GM18861 (cell line): Measurements from ENCODE around the gene IFIH1.

ENCODE experiments used
- ATAC-seq: cut with Tn5 transposase; IDR thresholded peaks from one replicate; pipeline ENCODE4 v1.9.1; 2021; ENCODE audit not compliant: unreplicated experiment

Gene IFIH1

DNA sequence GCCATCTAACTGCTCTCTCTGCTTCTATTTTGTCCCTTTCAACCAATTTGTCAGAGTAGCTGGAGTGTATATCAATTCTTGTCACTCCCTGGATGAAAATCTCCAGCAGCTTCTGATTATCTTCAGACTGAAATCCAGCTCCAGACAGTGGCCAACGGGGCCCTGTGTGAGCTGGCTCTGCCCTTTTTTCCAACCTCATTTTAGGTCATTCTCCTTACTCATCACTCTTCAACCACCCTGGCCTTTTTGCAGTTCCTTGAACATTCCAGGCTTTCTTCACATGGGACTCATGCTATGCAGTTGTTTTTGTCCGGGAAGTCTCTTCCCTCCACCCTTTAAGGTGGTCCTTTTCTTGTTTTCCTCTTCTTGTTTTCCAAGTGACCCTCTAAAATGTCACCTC lies 59.8 kb downstream of the IFIH1 start:
- no peak for ATAC-seq

DNA sequence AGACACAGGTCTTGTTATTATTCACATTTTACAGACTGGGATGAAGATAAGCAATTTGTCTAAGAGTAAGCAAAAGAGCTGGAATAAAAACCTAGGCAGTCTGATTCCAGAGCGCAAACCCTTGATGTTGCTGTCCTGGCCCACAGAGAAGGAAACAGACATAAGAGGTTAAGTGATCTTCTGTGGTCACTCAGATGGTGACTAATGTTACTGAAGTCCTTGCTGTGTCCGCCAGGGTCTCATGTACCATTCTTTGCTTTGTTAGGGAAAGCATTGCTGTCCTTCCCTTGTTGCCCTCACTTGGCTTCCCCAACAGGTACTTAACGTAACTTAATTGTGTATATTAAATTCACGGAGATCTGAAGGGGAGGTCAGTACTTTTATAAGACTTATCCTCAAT lies 60.3 kb downstream of the IFIH1 start:
- ATAC-seq: no peak

DNA sequence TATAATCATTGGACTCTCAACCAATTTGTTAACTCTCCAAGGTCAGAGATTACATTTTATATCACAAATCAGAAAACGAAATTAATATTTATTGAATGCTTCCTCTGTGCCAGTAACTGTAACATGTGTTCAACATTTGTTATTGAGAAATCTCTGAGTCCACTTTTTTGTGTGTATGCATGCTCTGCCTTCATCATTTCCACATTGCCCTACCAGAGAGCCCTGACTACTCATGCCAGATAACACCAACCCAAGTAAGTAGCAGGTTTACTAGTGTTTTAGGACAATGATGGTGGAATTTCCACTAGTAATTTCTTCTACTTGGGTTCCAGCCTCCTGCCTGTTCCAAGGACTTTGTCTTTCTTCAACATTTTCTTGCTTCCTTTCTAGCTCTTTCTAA lies 61.1 kb downstream of the IFIH1 start:
- no peak for ATAC-seq

DNA sequence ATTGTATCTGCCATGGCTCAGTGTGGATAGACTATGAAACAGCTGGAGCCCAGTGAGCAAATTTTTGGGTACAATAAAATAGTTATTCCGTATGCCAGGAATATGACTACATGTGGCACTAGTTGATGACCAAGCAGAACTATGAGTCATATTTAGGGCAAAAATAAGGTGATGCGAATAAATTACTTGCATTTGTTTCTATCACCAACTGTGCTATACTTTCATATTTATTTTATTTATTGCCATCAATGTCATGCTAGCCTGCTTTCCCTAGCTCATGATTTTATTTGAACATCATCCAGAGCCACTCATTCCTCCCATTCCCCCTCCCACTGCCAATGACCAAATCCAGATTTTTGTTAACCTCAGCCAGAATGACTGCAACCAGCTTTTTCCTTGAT lies 61.9 kb downstream of the IFIH1 start:
- no peak for ATAC-seq

DNA sequence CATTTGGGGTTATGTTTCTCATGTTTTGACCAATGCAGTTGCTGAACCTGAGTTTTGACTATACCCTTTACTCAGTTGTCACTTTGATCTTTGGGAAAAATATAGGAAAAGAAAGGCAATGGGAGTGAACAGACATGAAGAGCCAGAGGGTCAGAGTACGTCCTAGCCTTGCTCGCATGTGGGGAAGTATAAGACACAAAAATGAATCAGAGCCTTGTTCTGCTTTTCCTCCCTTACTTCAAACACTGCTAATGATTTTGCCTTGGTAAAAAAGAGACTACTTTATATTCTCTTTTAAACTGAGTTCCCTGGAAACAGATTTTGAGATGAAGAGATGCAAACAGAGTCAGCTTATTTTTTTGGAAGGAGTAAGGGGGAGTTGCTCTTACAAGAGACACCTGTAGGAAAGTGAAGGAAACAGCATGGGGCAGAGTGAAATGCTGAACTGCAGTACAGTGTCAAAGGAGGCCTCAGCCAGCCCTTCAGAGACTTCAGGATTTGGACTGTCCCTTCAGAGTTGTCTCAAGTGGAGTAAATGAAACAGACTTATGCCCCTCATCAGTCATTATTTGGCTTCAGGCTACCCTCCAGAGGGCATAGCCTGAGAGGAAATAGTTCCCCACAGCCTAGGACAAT lies 64.1 kb downstream of the IFIH1 start:
- ATAC-seq: no peak

DNA sequence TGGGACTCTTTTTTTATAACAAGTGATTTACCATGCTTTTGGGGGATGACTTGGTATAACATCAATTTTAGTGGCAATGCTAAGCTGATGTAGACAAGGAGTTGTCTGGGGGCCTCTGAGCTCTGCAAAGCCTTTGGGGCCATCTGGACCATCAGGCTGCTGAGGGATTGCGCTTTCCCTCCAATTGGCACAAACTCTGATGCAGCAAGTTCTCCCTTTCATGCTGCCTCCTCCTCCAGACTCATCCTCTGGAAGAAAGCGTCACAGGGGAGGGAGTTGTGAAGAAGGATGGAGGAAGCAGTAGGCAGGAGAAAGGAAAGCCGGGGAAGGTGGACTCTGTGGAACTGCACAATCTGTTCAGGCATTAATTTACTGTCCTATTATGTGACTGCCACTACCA lies 65.0 kb downstream of the IFIH1 start:
- no peak for ATAC-seq

DNA sequence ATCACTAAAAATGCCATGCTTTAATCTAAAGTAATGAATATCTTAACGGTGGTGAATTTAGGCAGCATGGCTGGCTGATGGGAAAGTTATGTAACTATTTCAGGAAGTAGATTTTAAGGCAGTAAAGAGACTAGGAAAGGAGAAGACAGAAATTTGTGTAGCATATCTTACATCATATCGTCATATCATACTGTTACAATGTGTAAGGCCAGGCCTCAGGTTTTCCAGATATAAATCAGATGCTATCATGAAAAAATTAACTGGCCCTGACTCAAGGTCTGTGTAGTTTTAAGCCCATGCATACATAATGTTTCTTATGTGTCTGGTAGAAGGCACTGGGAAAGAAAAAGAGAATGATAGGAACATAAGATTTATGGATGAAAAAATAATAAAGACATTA lies 66.3 kb downstream of the IFIH1 start:
- ATAC-seq: no peak

DNA sequence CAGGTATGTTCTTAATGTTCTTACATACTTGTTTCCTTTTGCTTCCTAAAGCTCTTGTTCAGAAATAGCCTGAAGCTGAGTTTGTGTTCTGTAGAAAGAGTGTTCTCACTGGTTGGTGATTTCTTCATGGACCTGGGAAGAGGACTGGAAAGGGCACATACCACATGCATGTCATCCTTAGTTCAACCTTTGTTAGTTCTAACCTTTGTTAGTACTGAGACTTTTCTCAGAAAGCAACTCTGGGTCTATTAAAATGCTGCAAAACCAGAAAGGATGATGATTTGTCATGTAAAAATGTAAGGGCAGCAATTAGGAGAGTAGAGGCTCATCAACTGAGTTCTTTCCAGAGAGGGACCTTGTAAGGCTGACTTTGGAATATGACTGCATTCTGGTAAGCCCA lies 72.7 kb downstream of the IFIH1 start:
- no peak for ATAC-seq

DNA sequence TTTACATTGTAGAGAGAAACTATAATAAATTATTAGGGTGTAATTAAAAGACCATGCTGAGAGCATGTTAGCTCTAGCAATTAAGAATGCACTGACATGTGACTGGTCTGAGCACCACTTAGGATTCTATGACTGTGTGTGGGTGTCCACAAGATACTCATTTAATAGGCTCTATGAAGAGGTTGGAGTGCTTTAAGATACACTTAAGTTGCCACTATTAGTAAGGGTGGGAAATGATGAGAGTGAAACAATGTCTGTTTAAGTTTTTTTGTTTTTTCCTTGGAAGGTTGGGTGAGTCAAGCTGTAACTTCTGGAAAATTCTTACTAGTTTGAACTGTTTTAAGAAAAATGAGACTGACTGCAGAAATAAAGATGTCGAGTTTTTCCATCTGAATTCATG lies 73.4 kb downstream of the IFIH1 start:
- ATAC-seq: no peak

DNA sequence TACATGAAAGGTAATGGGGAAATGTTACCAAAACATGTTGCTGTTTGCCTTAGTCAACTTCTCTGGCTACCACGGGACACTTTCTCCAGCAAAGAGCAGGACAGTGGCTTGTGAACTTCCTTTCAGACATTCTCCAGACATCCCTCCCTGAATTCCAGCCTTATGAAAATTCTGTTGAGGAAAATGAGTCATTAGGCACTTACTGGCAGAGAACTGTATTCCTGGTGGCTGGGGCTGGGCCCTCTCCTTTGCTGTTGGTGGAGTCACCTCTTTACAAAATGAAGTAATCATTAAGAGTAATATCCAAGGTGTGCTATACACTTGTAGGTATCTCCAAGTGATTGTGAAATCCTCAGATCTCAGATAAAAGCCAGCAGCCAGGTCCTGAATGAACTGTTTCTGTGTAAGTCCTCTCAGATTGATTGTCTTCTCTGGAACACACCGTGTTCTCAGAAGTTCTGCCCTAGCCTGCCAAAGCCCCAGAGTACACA lies 73.9 kb downstream of the IFIH1 start:
- no peak for ATAC-seq

DNA sequence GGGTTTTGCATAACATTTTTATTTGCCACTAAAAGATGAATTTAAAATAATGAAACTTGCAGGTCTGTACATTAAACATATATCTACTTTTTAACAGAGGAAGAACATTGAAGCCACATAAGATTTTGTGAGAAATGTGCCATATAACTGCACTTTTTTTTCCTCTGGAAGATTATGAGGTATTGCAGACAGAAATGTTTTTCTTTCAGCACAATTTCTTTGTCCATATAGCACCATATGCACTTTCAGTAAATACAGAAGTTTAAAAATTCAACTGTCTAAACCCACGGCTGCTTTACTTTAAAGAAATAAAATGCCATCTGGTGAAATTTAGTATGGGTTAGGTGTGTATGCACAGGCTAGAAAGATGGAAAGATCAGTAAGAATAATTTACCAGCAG lies 74.8 kb downstream of the IFIH1 start:
- ATAC-seq: no peak

DNA sequence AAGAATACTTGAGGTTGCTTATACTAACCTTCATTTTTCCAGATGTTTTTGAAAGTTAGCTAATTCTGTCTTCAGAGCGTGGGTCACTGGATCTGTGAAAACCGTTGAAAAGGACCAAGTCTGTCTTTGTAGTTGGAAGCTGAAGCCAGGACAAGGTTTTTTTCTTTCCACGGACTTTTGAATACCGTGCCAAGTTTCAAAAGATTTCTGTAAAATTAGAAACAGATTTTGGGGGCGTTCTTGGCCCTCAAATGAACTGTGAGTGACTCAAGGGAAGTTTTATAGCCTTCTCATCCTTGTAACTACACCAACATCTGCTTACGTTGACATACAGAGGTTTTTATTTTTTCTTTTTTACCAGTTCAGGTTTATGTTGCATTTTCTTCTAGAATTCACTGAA lies 75.2 kb downstream of the IFIH1 start, which contains the start of gene FAP:
FAP (minus strand) TSS at position 152 of the 400 bp plus-strand sequence; CDS start at position 34, 118 bp downstream.
- ATAC-seq: no peak

DNA sequence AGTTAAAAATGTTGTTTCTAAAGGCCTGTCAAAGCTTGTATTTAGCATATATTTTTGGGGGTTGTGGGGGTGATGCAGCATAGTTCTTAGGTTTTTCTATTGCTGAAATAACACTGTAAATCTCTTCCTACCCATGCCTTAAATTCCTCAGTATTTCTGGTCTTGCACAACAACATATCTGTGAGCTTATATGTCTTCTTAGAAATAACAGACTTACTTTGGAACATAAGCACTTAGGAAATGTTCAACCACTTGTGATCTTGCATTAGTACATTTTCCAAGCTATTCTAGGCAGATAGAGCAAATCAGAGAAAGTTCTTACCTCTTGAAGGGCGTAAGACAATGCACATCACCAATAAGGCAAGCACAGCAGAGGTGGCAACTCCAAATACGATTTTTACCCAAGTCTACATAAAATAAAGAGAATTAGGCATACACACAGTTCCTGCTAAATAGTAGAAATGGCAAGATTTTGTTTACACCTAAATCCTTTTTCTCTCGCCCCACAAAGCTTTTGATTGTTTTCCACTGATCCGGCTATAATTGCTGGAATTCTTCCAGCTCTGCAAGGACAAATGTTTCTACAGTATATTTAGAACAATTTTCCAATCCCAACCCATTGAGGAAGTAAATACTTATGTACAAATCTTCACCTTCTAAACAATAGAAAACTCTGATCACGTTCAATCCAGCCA lies 75.8 kb downstream of the IFIH1 start:
- no peak for ATAC-seq

DNA sequence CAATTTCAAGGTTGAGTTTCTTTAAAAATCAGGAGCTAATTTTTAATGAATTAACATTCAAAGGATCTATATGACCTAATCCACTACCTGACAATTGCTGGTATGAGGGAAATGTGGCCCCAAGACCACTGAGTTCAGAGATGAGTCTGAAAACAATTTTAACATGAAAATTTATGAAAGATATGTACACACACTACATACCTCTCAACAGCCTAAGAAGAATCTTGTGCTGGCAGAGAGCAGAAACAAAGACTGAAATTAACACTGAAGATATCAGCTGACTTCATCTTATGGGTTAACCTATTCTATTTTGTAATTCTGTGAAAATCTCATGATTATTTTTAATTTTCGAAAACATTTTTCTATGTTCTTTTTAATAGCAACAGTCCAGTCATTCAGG lies 76.9 kb downstream of the IFIH1 start:
- no peak for ATAC-seq

DNA sequence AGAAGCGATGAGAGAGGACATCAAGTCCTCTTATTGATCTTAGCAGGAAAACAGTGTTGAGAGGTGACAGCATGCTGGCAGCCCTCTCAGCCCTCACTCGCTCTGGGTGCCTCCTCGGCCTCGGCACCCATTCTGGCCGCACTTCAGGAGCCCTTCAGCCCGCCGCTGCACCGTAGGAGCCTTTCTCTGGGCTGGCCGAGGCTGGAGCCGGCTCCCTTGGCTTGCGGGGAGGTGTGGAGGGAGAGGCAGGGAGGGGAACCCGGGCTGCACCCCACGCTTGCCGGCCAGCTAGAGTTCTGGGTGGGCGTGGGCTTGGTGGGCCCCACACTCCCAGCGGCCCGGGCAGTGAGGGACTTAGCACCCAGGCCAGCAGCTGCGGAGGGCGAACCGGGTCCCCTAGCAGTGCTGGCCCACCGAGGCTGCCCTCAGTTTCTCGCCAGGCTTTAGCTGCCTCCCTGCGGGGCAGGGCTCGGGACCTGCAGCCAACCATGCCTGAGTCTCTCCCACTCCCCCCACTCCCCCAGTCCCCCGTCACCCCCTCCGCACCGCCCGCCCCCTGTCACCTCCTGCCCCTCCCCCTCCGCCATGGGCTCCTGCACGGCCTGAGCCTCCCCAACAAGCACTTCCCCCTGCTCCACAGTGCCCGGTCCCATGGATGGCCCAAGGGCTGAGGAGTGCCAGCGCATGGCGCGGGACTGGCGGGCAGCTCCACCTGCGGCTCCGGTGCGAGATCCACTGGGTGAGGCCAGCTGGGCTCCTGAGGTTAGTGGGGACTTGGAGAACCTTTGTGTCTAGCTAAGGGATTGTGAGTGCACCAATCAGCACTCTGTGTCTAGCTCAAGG lies 83.6 kb downstream of the IFIH1 start:
- ATAC-seq: no peak

DNA sequence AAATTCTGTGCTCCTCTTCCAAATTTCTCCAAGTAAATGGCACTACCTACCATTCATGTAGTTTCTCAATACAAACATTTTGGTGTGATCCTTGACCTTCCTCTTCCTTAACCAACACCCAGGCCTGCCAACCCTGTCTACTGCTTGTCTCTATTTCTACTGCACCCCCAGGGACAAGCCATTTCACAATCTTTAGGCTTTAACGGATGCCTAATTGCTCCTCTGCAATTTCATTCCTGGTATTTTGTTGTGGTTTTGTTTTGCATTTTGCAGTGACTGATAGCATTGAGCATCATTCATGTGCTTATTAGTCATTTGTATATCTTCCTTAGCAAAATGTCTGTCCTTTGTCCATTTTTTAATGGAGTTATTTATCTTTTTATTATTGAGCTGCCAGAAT lies 85.3 kb downstream of the IFIH1 start:
- no peak for ATAC-seq

DNA sequence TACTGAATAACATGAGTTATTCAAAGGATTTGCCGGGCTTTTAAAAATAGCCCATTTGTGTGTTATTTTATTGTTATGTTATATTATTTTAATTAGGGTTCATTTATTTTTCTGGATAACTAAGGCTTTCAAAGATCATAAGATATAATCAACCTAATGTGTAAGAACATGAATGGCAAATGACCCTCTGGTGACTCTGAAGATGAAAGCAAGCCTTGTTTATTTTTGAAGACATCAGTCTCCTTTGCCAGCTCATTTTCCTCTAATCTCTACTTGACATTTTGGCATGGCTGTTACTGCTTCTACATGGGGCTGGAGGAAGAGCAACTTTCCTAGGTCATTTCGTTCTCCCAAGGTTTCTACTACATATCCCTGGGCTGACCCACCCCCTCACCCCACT lies 85.8 kb downstream of the IFIH1 start:
- ATAC-seq: no peak

DNA sequence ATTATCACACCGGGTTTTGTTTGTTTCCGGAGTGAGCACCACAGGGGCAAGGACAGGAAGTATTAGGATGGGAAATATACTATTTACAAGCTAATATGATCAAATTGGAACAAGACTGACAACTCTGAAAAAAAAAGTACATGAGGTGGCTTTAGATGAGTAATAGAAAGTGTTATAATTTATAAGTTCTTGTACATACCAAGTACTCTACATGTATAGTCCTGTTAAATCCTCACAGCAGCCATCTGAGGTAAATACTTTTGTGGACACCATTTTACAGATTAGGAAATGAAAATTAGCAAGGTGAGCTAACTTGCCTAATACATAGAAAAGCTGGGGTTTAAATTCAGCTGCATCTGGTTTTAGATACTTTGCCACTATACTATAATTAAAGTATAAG lies 86.5 kb downstream of the IFIH1 start:
- no peak for ATAC-seq

DNA sequence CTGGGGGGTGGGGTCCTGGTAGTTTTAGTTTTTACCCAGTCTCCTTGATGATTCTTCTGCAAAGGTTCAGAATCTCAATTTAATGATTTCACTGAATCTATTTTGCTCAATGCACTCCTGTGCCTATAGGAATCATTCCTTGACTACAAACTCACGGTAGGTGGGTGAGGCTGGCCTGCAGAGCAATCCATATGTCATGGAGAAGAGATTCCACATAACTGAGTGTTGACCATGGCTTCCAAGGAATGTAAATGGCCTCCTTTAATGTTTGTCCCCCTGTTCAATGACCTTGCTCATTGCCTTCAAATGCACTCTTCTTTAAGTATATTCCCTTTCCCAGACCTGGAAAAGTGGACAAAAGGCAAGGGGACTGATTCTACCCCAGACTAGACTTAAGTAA lies 87.7 kb downstream of the IFIH1 start:
- no peak for ATAC-seq

DNA sequence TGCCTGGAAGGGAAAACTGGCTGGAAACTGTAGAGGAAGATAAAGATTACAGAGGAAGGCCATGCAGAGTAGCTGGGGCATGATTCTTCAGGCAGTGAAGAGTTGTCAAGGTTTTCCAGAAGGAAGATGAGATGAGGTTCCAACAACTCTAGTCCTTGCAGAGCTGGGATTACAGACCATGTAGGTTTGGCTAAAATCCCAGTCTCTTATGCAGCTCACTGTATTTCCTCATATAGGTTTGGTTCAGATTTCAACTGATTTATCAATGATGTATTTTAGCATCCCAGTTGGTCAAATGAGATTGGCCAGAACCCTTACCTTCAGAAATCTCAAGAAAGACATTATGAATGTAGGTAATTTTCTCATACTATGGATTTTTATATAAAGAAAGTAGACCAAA lies 91.6 kb downstream of the IFIH1 start:
- ATAC-seq: no peak

DNA sequence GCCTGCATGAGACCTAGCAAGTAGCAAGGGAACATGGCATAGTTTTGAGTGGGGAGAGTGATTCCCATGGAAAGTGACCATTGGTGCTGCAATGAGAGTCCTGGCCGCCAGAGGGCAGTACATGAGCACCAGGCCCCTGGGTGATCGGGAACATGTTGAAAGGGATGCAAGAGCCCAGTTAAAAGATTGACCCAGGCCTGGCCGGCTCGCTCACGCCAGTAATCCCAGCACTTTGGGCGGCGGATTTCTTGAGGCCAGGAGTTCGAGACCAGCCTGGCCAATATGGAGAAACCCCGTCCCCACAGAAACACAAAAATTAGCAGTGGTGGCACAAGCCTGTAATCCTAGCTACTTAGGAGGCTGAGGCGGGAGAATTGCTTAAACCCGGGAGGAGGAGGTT lies 97.4 kb downstream of the IFIH1 start:
- ATAC-seq: peak; percentile 79

DNA sequence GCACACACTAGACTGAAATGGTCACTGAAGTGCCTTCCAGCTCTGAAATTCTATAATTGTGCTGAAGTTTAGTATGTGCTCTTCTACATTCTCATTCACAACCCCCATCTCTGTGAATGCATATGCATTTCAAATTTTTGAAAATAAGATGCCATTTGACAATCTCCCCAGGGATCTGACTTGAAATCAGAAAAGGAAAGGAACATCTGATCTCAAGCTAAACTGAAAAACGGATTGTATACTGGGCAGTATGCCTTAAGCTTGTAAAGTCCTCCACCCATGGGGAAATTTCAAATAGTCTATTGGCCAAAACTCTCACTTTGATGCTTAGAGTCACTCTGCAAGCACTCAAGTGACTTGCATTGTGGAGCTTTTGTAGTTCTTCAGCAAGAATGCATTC lies 98.1 kb downstream of the IFIH1 start:
- ATAC-seq: no peak
